ENCODE data around the gene TES. TPM values are rescaled to one million over a fixed set of nuclear protein-coding genes. Genes with fewer than 3 reads are reported as not detected.
"Not testable (repeated sequence)": the region's sequence is repeated elsewhere in the genome, so short reads cannot be mapped to it uniquely, and the experiment has no call there.

Gene TES
- total RNA-seq, 1 donor from 2014 or later: 232 TPM

- Mint-ChIP-seq H3K4me3 (ENCODE audit: unreplicated experiment) (no peak overlapping the region), H3K27me3 (ENCODE audit: unreplicated experiment) (no peaks in the 10 kb centered on the region), H3K4me1 (ENCODE audit: unreplicated experiment) (peaks cover 5% of the 10 kb centered on the region), H3K9me3 (ENCODE audit: unreplicated experiment) (peaks cover 20% of the 10 kb centered on the region), H3K36me3 (ENCODE audit: unreplicated experiment) (peaks cover 11% of the 10 kb centered on the region), H3K27ac (ENCODE audit: unreplicated experiment) (no peak overlapping the region)
- no peak for DNase-seq (ENCODE audit: extremely low spot score, unreplicated experiment)
- TF ChIP-seq, protein P1, sequence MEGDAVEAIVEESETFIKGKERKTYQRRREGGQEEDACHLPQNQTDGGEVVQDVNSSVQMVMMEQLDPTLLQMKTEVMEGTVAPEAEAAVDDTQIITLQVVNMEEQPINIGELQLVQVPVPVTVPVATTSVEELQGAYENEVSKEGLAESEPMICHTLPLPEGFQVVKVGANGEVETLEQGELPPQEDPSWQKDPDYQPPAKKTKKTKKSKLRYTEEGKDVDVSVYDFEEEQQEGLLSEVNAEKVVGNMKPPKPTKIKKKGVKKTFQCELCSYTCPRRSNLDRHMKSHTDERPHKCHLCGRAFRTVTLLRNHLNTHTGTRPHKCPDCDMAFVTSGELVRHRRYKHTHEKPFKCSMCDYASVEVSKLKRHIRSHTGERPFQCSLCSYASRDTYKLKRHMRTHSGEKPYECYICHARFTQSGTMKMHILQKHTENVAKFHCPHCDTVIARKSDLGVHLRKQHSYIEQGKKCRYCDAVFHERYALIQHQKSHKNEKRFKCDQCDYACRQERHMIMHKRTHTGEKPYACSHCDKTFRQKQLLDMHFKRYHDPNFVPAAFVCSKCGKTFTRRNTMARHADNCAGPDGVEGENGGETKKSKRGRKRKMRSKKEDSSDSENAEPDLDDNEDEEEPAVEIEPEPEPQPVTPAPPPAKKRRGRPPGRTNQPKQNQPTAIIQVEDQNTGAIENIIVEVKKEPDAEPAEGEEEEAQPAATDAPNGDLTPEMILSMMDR (IDR thresholded peaks at IDR 0.05): no peak
Observed at GRCh38 chr7:116292381-116292780, 82.0 kb downstream of the TES start.

GRCh38 chr7:116293139-116293538 is 82.8 kb downstream of the TES start:
- no peak overlapping the region for H3K27ac Mint-ChIP-seq (ENCODE audit: unreplicated experiment)
- H3K9me3 Mint-ChIP-seq (ENCODE audit: unreplicated experiment): peaks cover 23% of the 10 kb centered on the region
- DNase-seq (ENCODE audit: extremely low spot score, unreplicated experiment): no peak
- TF ChIP-seq, protein P1 (IDR thresholded peaks at IDR 0.05): no peak
- H3K4me1 Mint-ChIP-seq (ENCODE audit: unreplicated experiment): no peaks in the 10 kb centered on the region
- no peak overlapping the region for H3K4me3 Mint-ChIP-seq (ENCODE audit: unreplicated experiment)
- peaks cover 11% of the 10 kb centered on the region for H3K36me3 Mint-ChIP-seq (ENCODE audit: unreplicated experiment)
- H3K27me3 Mint-ChIP-seq (ENCODE audit: unreplicated experiment): no peaks in the 10 kb centered on the region

DNA sequence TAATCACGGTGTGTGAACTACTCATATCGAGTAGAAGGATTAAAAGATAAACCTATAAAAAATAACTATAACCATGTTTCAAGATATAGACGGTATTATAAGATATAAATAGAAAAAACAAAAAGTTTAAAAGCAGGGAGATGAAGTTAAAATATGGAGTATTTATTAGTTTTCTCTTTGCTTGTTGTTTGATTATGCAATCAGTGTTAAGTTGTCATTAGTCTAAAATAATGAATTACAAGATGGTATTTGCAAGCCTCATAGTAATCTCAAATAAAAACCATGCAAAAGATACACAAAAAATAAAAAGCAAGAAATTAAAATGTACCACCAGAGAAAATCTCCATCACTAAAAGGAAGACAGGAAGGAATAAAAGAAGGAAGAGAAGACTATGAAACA is 83.3 kb downstream of the TES start:
- Mint-ChIP-seq H3K4me3 (ENCODE audit: unreplicated experiment) (no peak overlapping the region), H3K27ac (ENCODE audit: unreplicated experiment) (no peak overlapping the region), H3K4me1 (ENCODE audit: unreplicated experiment) (no peaks in the 10 kb centered on the region), H3K36me3 (ENCODE audit: unreplicated experiment) (peaks cover 11% of the 10 kb centered on the region), H3K27me3 (ENCODE audit: unreplicated experiment) (no peaks in the 10 kb centered on the region), H3K9me3 (ENCODE audit: unreplicated experiment) (peaks cover 26% of the 10 kb centered on the region)
- TF ChIP-seq, protein P1 (IDR thresholded peaks at IDR 0.05): no peak
- DNase-seq (ENCODE audit: extremely low spot score, unreplicated experiment): no peak

DNA sequence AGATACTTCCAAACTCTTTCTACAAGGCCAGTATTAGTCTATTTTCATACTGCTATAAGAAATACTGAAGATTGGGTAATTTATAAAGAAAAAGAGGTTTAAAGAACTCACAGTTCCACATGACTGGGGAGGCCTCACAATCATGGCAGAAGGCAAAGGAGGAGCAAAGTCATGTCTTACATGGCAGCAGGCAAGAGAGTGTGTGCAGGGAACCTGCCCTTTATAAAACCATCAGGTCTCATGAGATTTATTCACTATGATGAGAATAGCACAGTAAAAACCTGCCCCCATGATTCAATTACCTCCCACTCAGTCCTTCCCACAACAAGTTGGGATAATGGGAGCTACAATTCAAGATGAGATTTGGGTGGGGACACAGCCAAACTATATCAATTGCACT is 85.6 kb downstream of the TES start:
- peaks cover 11% of the 10 kb centered on the region for H3K36me3 Mint-ChIP-seq (ENCODE audit: unreplicated experiment)
- not testable (repeated sequence) for H3K27ac Mint-ChIP-seq (ENCODE audit: unreplicated experiment); DNase-seq (ENCODE audit: extremely low spot score, unreplicated experiment); H3K4me1 Mint-ChIP-seq (ENCODE audit: unreplicated experiment); H3K27me3 Mint-ChIP-seq (ENCODE audit: unreplicated experiment); H3K4me3 Mint-ChIP-seq (ENCODE audit: unreplicated experiment)
- peaks cover 31% of the 10 kb centered on the region for H3K9me3 Mint-ChIP-seq (ENCODE audit: unreplicated experiment)

- Mint-ChIP-seq H3K27ac (ENCODE audit: unreplicated experiment) (no peak overlapping the region), H3K27me3 (ENCODE audit: unreplicated experiment) (no peaks in the 10 kb centered on the region), H3K4me3 (ENCODE audit: unreplicated experiment) (no peak overlapping the region), H3K9me3 (ENCODE audit: unreplicated experiment) (peaks cover 24% of the 10 kb centered on the region), H3K4me1 (ENCODE audit: unreplicated experiment) (peaks cover 6% of the 10 kb centered on the region), H3K36me3 (ENCODE audit: unreplicated experiment) (peaks cover 11% of the 10 kb centered on the region)
- TF ChIP-seq, protein P1 (IDR thresholded peaks at IDR 0.05): no peak
- no peak for DNase-seq (ENCODE audit: extremely low spot score, unreplicated experiment)
Observed at GRCh38 chr7:116298055-116298454, 87.7 kb downstream of the TES start.

DNA sequence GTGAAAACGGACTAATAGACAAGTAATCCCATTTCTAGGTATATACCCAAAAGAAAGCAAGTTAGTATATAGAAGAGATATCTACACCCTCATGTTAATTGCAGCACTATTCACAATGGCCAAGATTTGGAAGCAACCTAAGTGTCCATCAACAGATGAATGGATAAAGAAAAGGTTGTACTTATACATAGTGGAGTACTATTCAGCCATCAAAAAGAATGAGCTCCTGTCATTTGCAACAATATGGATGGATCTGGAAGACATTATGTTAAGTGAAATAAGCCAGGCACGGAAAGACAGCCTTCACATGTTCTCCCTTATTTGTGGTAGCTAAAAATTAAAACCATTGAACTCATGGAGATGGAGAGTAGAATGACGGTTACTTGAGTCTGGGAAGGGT is 88.2 kb downstream of the TES start:
- no peak for DNase-seq (ENCODE audit: extremely low spot score, unreplicated experiment)
- H3K27ac Mint-ChIP-seq (ENCODE audit: unreplicated experiment): no peak overlapping the region
- H3K4me3 Mint-ChIP-seq (ENCODE audit: unreplicated experiment): no peak overlapping the region
- peaks cover 11% of the 10 kb centered on the region for H3K36me3 Mint-ChIP-seq (ENCODE audit: unreplicated experiment)
- H3K4me1 Mint-ChIP-seq (ENCODE audit: unreplicated experiment): peaks cover 6% of the 10 kb centered on the region
- TF ChIP-seq, protein P1 (IDR thresholded peaks at IDR 0.05): no peak
- H3K9me3 Mint-ChIP-seq (ENCODE audit: unreplicated experiment): peaks cover 24% of the 10 kb centered on the region
- H3K27me3 Mint-ChIP-seq (ENCODE audit: unreplicated experiment): no peaks in the 10 kb centered on the region
